ENCODE measurements around the gene GSDMA. TPM values are rescaled to one million over a fixed set of nuclear protein-coding genes. Genes with fewer than 3 reads are reported as not detected.

Gene GSDMA
- polyA plus RNA-seq, 3 donors: not detected

GRCh38 chr17:40020146-40020545 lies 57.3 kb downstream of the GSDMA start:
- no peak overlapping the region for H3K9ac ChIP-seq (ENCODE audit: insufficient read depth, low read length, poor library complexity, severe bottlenecking)
- 98% methylated on average over 13 of the region's 13 CpGs for WGBS (ENCODE audit: insufficient coverage)

GRCh38 chr17:40021451-40021971 lies 58.7 kb downstream of the GSDMA start:
- Mint-ChIP-seq H3K27ac (peak overlapping the region in 4 of 7 donors; percentile 0 to 75 (median 24)), H3K36me3 (peaks cover 70 to 87% of the 10 kb centered on the region in 2 donors), H3K4me1 (peaks cover 1% of the 10 kb centered on the region), H3K4me3 (no peak overlapping the region), H3K9me3 (no peaks in the 10 kb centered on the region), H3K27me3 (ENCODE audit: low read depth in 3 of 3) (no peaks in the 10 kb centered on the region)
- no peaks in the 10 kb centered on the region for H3K27me3 ChIP-seq (ENCODE audit: control insufficient read depth in 2 of 2, insufficient read depth in 2 of 2, low read length in 2 of 2)
- no peak overlapping the region for H3K4me2 ChIP-seq (replicated peaks; ENCODE audit: extremely low read depth, low read length, poor library complexity, severe bottlenecking)
- no peaks in the 10 kb centered on the region for H3K4me1 ChIP-seq (ENCODE audit: control insufficient read depth in 1 of 2, insufficient read depth in 2 of 2, low read length in 2 of 2)
- intact Hi-C loops (cut with micrococcal nuclease): no loop called here
- no peaks in the 10 kb centered on the region for H3K79me2 ChIP-seq (ENCODE audit: insufficient read depth, low read length)
- no peak for TF ChIP-seq CTCF (IDR thresholded peaks at IDR 0.05)
- no peak overlapping the region for H3K9ac ChIP-seq (ENCODE audit: insufficient read depth, low read length, poor library complexity, severe bottlenecking)
- H3K36me3 ChIP-seq (replicated peaks in 1 of 2; ENCODE audit: control insufficient read depth in 1 of 2, insufficient read depth in 2 of 2, low read length in 2 of 2): peaks cover 70 to 86% of the 10 kb centered on the region in 2 donors
- no peak overlapping the region for H3K4me3 ChIP-seq (replicated peaks in 1 of 3; ENCODE audit: low read depth in 2 of 3, low read length in 3 of 3)
- H3K27ac ChIP-seq (ENCODE audit: low read depth in 1 of 2, low read length in 2 of 2): no peak overlapping the region
- 82% methylated on average over 7 of the region's 9 CpGs for WGBS (ENCODE audit: insufficient coverage)
- H2AFZ ChIP-seq (ENCODE audit: insufficient read depth, low read depth, low read length, poor library complexity, severe bottlenecking): no peak overlapping the region
- no peaks in the 10 kb centered on the region for H4K20me1 ChIP-seq (ENCODE audit: insufficient read depth, low read length)
- no peaks in the 10 kb centered on the region for H3K9me3 ChIP-seq (replicated peaks in 1 of 2; ENCODE audit: control insufficient read depth in 1 of 2, insufficient read depth in 1 of 2, low read length in 2 of 2)
- DNase-seq: no peak

More at GRCh38 chr17:40020146-40020545, 57.3 kb downstream of the GSDMA start:
- H3K27ac ChIP-seq (ENCODE audit: low read depth in 1 of 2, low read length in 2 of 2): no peak overlapping the region
- H3K9me3 ChIP-seq (replicated peaks in 1 of 2; ENCODE audit: control insufficient read depth in 1 of 2, insufficient read depth in 1 of 2, low read length in 2 of 2): no peaks in the 10 kb centered on the region
- no peaks in the 10 kb centered on the region for H3K9me3 Mint-ChIP-seq
- no peaks in the 10 kb centered on the region for H3K79me2 ChIP-seq (ENCODE audit: insufficient read depth, low read length)
- peaks cover 1% of the 10 kb centered on the region for H3K4me1 Mint-ChIP-seq
- no peaks in the 10 kb centered on the region for H3K4me1 ChIP-seq (ENCODE audit: control insufficient read depth in 1 of 2, insufficient read depth in 2 of 2, low read length in 2 of 2)
- intact Hi-C loops (cut with micrococcal nuclease): no loop called here
- no peak for DNase-seq
- TF ChIP-seq CTCF (IDR thresholded peaks at IDR 0.05): no peak
- no peak overlapping the region for H3K4me2 ChIP-seq (replicated peaks; ENCODE audit: extremely low read depth, low read length, poor library complexity, severe bottlenecking)
- H3K36me3 ChIP-seq (replicated peaks in 1 of 2; ENCODE audit: control insufficient read depth in 1 of 2, insufficient read depth in 2 of 2, low read length in 2 of 2): peaks cover 56 to 73% of the 10 kb centered on the region in 2 donors
- H3K4me3 ChIP-seq (replicated peaks in 1 of 3; ENCODE audit: low read depth in 2 of 3, low read length in 3 of 3): no peak overlapping the region
- no peak overlapping the region for H2AFZ ChIP-seq (ENCODE audit: insufficient read depth, low read depth, low read length, poor library complexity, severe bottlenecking)
- H3K36me3 Mint-ChIP-seq: peaks cover 56 to 73% of the 10 kb centered on the region in 2 donors
- peaks cover 0 to 8% (median 3%) of the 10 kb centered on the region in 3 donors for H3K27me3 Mint-ChIP-seq (ENCODE audit: low read depth in 3 of 3)
- H3K27ac Mint-ChIP-seq: no peak overlapping the region
- no peaks in the 10 kb centered on the region for H3K27me3 ChIP-seq (ENCODE audit: control insufficient read depth in 2 of 2, insufficient read depth in 2 of 2, low read length in 2 of 2)
- no peak overlapping the region for H3K4me3 Mint-ChIP-seq
- no peaks in the 10 kb centered on the region for H4K20me1 ChIP-seq (ENCODE audit: insufficient read depth, low read length)

Data from CD14-positive monocyte (primary cell).